Measurements from ENCODE around the gene CHTOP. TPM values are rescaled to one million over a fixed set of nuclear protein-coding genes. Genes with fewer than 3 reads are reported as not detected.

CHTOP gene
- total RNA-seq, 3 donors from 2014 or later, result 64.2 to 71.8 (median 71.6) TPM

DNA sequence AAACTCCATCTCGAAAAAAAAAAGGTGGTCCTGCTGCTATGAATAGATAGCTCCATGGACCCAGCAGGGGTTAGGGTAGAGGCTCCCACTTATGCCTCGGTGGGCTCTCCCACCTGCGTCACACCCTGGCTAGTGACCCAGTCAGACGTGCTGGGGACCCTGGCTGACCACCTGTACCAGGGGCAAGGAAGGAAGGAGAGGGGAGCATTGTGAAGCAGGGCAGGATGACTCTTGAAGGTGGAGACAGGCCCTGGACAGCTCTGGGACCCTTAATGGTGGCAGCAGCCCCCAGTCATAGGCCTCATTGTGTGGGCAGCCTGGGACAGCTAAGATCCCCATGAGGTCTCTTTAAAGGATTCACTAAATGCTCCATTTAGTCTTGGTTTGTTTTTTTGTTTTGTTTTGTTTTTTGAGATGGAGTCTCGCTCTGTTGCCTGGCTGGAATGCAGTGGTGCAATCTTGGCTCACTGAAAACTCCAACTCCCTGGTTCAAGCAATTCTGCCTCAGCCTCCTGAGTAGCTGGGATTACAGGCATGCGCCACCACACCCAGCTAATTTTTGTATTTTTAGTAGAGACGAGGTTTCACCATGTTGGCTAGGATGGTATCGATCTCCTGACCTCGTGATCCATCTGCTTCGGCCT, 14.3 kb downstream of the CHTOP start:
- DNase-seq (peak in 1 of 3 donors; percentile 32), ATAC-seq (no peak)
- H3K36me3 ChIP-seq (ENCODE audit: low read depth), result no peaks in the 10 kb centered on the region
- H3K4me1 ChIP-seq (ENCODE audit: low read depth), result peaks cover 7% of the 10 kb centered on the region
- TF ChIP-seq, protein P1, sequence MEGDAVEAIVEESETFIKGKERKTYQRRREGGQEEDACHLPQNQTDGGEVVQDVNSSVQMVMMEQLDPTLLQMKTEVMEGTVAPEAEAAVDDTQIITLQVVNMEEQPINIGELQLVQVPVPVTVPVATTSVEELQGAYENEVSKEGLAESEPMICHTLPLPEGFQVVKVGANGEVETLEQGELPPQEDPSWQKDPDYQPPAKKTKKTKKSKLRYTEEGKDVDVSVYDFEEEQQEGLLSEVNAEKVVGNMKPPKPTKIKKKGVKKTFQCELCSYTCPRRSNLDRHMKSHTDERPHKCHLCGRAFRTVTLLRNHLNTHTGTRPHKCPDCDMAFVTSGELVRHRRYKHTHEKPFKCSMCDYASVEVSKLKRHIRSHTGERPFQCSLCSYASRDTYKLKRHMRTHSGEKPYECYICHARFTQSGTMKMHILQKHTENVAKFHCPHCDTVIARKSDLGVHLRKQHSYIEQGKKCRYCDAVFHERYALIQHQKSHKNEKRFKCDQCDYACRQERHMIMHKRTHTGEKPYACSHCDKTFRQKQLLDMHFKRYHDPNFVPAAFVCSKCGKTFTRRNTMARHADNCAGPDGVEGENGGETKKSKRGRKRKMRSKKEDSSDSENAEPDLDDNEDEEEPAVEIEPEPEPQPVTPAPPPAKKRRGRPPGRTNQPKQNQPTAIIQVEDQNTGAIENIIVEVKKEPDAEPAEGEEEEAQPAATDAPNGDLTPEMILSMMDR (IDR thresholded peaks at IDR 0.05), result no peak
- H3K4me3 ChIP-seq, result no peak overlapping the region
- no peaks in the 10 kb centered on the region for H3K9me3 ChIP-seq
- intact Hi-C loops (cut with DNase I, micrococcal nuclease), result no loop called here

DNA sequence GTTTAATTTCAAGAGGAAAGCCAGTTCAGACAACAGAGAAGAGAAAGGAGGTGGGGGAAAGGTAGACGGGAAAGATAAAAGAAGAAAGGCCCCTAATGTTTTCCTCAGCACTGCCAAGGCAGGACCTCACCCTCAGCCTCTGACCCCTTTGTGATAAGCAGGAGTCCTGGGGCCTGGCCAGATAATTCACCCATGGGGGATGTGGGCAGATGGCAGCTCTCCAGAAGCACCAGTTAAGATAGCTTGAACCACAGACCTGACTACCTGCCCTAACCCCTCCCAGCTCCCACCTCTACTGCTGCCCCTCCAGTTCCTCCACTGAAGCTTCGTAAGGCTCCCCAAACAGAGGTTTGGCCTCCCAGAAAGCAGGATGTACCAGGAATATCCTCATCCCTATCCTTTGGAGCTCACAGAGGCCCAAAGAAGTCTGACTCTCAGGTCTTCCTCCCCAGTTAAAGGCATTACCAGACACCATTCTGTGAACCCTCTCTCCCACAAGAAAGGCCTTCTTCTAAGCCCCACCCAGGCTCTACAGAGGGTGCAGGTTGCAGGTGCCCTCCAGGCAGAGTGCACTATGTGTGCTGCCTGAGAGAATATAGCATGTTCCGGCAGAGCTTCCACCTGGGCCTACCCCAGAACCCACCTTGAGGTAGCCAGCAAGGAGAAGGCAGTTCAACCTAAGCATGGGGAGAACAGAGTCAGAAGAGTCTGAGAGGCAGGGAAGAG, 15.4 kb downstream of the CHTOP start:
- peak; percentile 2 for ATAC-seq
- TF ChIP-seq, protein P1 (IDR thresholded peaks at IDR 0.05), result no peak
- DNase-seq, result peak in 1 of 3 donors; percentile 23

DNA sequence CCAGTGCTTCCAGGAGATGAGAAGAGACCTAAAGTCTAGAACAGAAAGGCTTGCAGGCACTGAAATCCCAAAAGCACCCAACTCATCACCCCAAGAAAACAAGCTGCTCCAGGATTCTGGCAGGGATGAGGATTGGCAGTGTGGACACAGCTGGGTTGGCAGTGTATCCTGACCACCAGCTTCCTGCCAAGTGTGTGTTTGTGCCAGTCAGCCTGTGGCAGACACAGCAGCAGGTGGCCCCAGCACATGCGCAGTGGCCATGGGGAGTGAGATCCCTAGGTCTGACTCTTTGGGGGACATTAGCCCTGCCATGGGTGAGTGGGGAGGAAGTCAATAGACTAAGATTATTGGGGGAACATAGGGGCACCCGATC, 16.0 kb downstream of the CHTOP start:
- DNase-seq (peak in 1 of 3 donors; percentile 39), ATAC-seq (peak; percentile 54)
- intact Hi-C loops (cut with DNase I, micrococcal nuclease), result no loop called here
- H3K4me3 ChIP-seq, result no peak overlapping the region
- H3K36me3 ChIP-seq (ENCODE audit: low read depth), result no peaks in the 10 kb centered on the region
- TF ChIP-seq, protein P1 (IDR thresholded peaks at IDR 0.05), result no peak
- no peaks in the 10 kb centered on the region for H3K9me3 ChIP-seq
- H3K4me1 ChIP-seq (ENCODE audit: low read depth), result peaks cover 7% of the 10 kb centered on the region

More for the DNA sequence above, 15.4 kb downstream of the CHTOP start:
- intact Hi-C loops (cut with DNase I, micrococcal nuclease), result no loop called here
- Histone ChIP-seq H3K4me3 (no peak overlapping the region), H3K9me3 (no peaks in the 10 kb centered on the region), H3K36me3 (ENCODE audit: low read depth) (no peaks in the 10 kb centered on the region), H3K4me1 (ENCODE audit: low read depth) (peaks cover 7% of the 10 kb centered on the region)

DNA sequence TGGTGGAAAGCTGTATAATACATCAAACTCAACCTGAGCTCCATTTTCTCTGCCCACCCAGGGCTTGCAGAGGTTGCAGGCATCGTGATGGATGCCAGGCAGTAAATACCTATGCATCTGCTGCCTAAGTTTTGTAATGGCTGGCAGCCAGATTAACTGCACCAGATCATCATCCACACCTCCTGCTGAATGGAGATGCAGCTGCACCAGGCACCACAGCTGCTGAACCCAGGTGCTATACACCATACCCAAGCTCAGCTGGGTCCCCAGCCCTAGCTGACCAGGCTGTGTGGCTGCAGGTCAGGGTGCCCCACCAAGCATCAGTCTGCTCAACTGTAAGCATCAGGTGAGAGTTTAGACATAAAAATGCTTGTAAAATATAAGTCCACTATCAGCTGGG, 17.9 kb downstream of the CHTOP start:
- Histone ChIP-seq H3K9me3 (no peaks in the 10 kb centered on the region), H3K36me3 (ENCODE audit: low read depth) (no peaks in the 10 kb centered on the region), H3K4me3 (no peak overlapping the region), H3K4me1 (ENCODE audit: low read depth) (peaks cover 7% of the 10 kb centered on the region)
- ATAC-seq, result no peak
- DNase-seq, result peak in 1 of 3 donors; percentile 18
- TF ChIP-seq, protein P1 (IDR thresholded peaks at IDR 0.05), result no peak
- intact Hi-C loops (cut with DNase I, micrococcal nuclease), result no loop called here

DNA sequence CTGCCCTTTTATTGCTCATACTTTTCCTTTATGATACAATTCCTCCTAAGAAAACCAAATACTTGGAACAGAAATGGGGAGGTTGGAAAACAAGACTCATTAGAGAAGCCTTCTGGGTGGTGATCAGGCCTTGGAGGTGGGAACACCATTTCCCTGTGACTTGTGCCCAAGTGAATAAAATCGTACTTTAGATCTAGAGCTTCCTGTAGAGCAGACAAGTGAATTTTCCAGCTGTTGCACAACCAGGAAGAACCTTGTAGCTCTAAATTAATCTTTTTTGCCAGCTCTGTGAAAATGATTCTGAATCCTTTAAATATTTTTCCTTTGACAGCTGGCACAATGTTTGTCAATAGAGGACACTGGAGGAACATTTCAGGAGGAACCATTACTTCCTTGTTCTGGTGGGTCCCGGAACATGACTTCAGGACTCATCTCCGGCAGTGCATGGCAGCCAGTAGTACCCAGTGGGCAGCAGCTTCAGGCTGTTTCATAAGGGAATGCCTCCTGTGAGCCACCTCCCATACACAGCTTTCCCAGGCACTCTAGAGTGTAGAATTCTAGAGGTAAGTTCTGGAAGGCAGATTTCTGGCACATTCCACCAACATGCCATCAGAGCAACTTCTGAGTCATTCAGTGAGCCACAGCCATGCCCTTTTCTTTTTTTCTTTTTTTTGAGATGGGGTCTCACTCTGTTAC, 19.1 kb downstream of the CHTOP start:
- Histone ChIP-seq H3K4me1 (ENCODE audit: low read depth) (peaks cover 7% of the 10 kb centered on the region), H3K9me3 (no peaks in the 10 kb centered on the region), H3K36me3 (ENCODE audit: low read depth) (no peaks in the 10 kb centered on the region), H3K4me3 (no peak overlapping the region)
- TF ChIP-seq, protein P1 (IDR thresholded peaks at IDR 0.05), result no peak
- peak in 1 of 3 donors; percentile 50 for DNase-seq
- peak; percentile 69 for ATAC-seq
- intact Hi-C loops (cut with DNase I, micrococcal nuclease), result no loop called here
